Mesodermal cell (in vitro differentiated cells): ENCODE results near the gene PHACTR3.
"Not testable (repeated sequence)": the region's sequence is repeated elsewhere in the genome, so short reads cannot be mapped to it uniquely, and the experiment has no call there.

Source experiments
- H3K27ac ChIP-seq: 2 replicates; pipeline ENCODE4 v1.7.0; 2013; ENCODE audit warnings: mild to moderate bottlenecking, low read depth, low read length, moderate library complexity; ENCODE audit not compliant: severe bottlenecking
- H3K36me3 ChIP-seq: 2 replicates; pipeline ENCODE4 v1.7.1; 2013; ENCODE audit warnings: mild to moderate bottlenecking, low read length, moderate library complexity; ENCODE audit not compliant: control insufficient read depth, insufficient read depth
- H3K4me1 ChIP-seq: one replicate; pipeline ENCODE4 v1.7.1; 2013; ENCODE audit warnings: mild to moderate bottlenecking, low read length; ENCODE audit not compliant: insufficient read depth, control insufficient read depth, poor library complexity, severe bottlenecking
- H3K4me3 ChIP-seq: 2 replicates; pipeline ENCODE4 v1.7.0; 2013; ENCODE audit warnings: low read length, control low read depth, mild to moderate bottlenecking; ENCODE audit not compliant: insufficient read depth, poor library complexity, severe bottlenecking; ENCODE audit errors: extremely low read depth
- H3K9me3 ChIP-seq: 2 replicates; pipeline ENCODE4 v1.7.1; 2013; ENCODE audit warnings: mild to moderate bottlenecking, low read length, moderate library complexity; ENCODE audit not compliant: control insufficient read depth
- WGBS, 2 experiments: methylation state at CpG; one replicate each; pipeline ENCODE4 v1.1.5; 2013; ENCODE audit warnings: missing lambda C conversion rate in 2 of 2; ENCODE audit not compliant: insufficient coverage in 2 of 2; 5-methylcytosine and 5-hydroxymethylcytosine counted together

PHACTR3 gene

GRCh38 chr20:59608871-59609270 lies 4.5 kb downstream of the PHACTR3 start:
- Histone ChIP-seq H3K27ac (no peak overlapping the region), H3K4me3 (no peak overlapping the region), H3K36me3 (no peaks in the 10 kb centered on the region), H3K9me3 (no peaks in the 10 kb centered on the region), H3K4me1 (no peaks in the 10 kb centered on the region)
- 72 to 95% methylated on average over 4 to 5 of the region's 5 CpGs for WGBS, 2 experiments

- 92% methylated on average over 2 of the region's 4 CpGs; no CpG with 5 or more reads in 1 of the 2 experiments for WGBS, 2 experiments
- no peaks in the 10 kb centered on the region for H3K36me3 ChIP-seq
- H3K9me3 ChIP-seq = no peaks in the 10 kb centered on the region
- H3K27ac ChIP-seq = no peak overlapping the region
- no peaks in the 10 kb centered on the region for H3K4me1 ChIP-seq
- no peak overlapping the region for H3K4me3 ChIP-seq
Observed at GRCh38 chr20:59611286-59611685, 6.9 kb downstream of the PHACTR3 start.

GRCh38 chr20:59613861-59614260 lies 9.5 kb downstream of the PHACTR3 start:
- H3K9me3 ChIP-seq = no peaks in the 10 kb centered on the region
- WGBS, 2 experiments = 82 to 100% methylated on average over 2 of the region's 5 CpGs
- no peaks in the 10 kb centered on the region for H3K4me1 ChIP-seq
- no peaks in the 10 kb centered on the region for H3K36me3 ChIP-seq
- H3K4me3 ChIP-seq = no peak overlapping the region
- H3K27ac ChIP-seq = no peak overlapping the region

DNA sequence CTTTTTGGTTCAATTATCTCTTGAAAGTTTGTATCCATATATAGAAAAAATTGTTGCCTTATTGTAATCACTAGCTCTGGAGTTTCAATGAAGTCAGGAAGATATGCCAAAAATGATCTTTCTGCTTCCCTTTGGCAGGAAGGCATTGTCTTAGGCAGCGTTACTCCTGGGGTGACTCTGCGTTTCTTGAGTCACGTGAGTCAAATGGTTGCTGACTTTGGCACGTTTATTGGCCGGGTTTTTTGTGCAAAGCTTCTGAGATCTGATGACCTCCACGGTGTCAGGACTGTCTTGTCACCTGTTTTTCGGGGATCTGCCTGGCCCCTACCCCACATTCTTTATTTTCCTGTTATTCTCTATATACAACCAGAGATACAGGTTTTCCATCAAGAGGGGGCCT lies 10.4 kb downstream of the PHACTR3 start:
- no peaks in the 10 kb centered on the region for H3K9me3 ChIP-seq
- H3K36me3 ChIP-seq = no peaks in the 10 kb centered on the region
- H3K4me3 ChIP-seq = no peak overlapping the region
- H3K4me1 ChIP-seq = no peaks in the 10 kb centered on the region
- H3K27ac ChIP-seq = no peak overlapping the region
- 63 to 73% methylated on average over 6 to 7 of the region's 7 CpGs for WGBS, 2 experiments

DNA sequence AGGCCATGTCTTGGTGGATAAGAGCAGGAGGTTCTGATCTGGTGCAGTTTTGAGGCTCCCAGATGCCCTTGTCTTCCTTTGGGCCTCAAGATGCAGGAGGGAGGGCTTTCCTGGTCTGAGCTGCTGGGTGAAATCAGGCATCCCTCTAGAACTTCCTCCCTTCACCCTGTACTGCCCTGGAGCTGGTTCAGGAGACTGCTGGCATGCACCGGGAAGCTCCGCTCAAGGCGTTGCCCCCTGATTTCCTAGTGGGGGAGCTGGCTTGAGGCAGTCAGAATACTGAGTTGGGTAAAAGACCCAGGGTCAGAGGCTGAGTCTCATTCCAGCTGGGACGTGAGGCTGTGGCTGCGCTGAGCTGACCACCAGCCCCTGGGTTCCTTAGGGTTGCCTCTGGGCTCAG lies 12.0 kb downstream of the PHACTR3 start:
- 68 to 82% methylated on average over 2 to 3 of the region's 5 CpGs for WGBS, 2 experiments
- Histone ChIP-seq H3K4me3 (no peak overlapping the region), H3K9me3 (no peaks in the 10 kb centered on the region), H3K4me1 (no peaks in the 10 kb centered on the region), H3K27ac (no peak overlapping the region), H3K36me3 (no peaks in the 10 kb centered on the region)

- no peak overlapping the region for H3K4me3 ChIP-seq
- 20% methylated on average over 1 of the region's 2 CpGs; no CpG with 5 or more reads in 1 of the 2 experiments for WGBS, 2 experiments
Observed at GRCh38 chr20:59617221-59617620, 12.9 kb downstream of the PHACTR3 start.

DNA sequence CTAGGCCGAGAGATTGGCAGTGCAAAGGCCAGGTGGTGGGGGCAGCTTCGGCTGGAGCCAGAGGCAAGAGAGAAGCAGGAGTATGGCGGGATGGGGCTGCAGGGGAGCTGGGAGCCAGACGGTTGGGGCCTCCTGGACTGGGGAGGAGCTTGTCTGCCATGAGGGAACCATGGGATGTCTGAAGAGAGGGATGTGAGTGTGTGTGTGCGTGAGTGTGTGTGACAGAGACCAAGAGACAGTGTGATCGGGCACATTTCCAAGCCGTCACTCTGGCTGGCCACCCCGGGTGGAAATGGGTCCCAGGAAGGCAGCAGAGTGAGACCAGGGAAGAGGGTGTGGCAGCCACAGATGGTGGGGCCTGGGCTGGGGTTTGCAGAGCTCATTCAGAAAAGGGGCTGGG lies 13.8 kb downstream of the PHACTR3 start:
- H3K36me3 ChIP-seq = no peaks in the 10 kb centered on the region
- no peaks in the 10 kb centered on the region for H3K4me1 ChIP-seq
- no peak overlapping the region for H3K4me3 ChIP-seq
- no peak overlapping the region for H3K27ac ChIP-seq
- WGBS, 2 experiments = 73 to 84% methylated on average over 7 to 8 of the region's 8 CpGs
- no peaks in the 10 kb centered on the region for H3K9me3 ChIP-seq

More at GRCh38 chr20:59617221-59617620, 12.9 kb downstream of the PHACTR3 start:
- no peaks in the 10 kb centered on the region for H3K9me3 ChIP-seq
- no peaks in the 10 kb centered on the region for H3K36me3 ChIP-seq
- H3K27ac ChIP-seq = no peak overlapping the region
- H3K4me1 ChIP-seq = no peaks in the 10 kb centered on the region

- 75 to 76% methylated on average over 3 to 4 of the region's 6 CpGs for WGBS, 2 experiments
- H3K27ac ChIP-seq, H3K36me3 ChIP-seq, H3K4me3 ChIP-seq, H3K4me1 ChIP-seq, H3K9me3 ChIP-seq: not testable (repeated sequence)
Observed at GRCh38 chr20:59618585-59618984, 14.2 kb downstream of the PHACTR3 start.

DNA sequence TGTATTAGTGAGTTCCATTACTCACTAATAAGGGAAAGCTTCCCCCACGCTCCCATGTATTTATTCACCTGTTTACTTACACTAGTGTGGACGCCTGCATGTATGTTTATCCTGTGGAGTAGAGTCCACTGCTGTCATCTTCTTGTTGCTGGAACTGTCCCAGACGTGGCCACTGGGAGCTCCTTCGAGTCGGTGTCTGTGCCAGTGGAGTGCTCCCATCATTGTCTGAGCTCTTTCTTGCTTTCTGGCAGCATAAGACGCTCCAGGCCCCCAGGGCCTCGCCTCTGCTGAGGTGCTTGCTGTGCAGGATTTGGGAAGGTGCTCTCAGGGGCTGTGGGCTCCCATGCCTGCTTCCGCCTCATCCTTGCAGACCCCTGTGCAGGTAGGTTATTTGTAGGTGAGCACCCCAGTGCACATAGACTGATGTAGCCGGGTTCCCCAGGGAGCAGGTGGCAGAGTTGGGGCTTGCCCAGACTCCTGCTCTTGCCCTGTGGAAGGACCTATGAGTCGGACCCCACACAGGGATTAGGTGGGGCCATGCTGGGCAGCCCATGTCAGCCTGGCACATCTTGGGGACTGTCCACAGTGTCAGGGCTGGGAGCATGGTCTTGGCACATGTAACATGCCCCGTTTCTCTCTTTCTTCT lies 16.6 kb downstream of the PHACTR3 start:
- 61 to 65% methylated on average over 8 to 10 of the region's 11 CpGs for WGBS, 2 experiments

DNA sequence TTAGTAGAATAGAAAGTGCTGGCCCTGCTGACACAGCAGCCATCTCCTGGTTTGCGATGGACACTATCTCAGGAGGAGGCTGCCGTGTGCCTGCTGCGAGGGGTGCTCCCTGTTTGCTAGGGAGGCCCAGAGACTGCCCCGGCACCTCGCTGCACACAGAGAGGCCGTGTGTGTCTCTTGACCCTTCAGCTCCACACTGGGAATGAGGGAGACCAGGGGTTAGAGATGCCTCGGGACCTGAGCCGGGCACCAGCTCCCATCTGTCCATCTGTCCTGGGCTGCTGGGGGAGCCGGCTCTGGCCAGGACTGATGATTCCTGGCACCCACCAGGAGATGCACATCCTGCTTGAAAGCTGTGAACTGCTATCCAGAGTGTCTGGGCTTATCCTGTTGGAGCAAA lies 18.2 kb downstream of the PHACTR3 start:
- Histone ChIP-seq H3K27ac (no peak overlapping the region), H3K9me3 (no peaks in the 10 kb centered on the region), H3K4me3 (no peak overlapping the region), H3K36me3 (no peaks in the 10 kb centered on the region), H3K4me1 (no peaks in the 10 kb centered on the region)
- WGBS, 2 experiments = 75 to 83% methylated on average over 8 to 9 of the region's 9 CpGs

More for the DNA sequence above, 16.6 kb downstream of the PHACTR3 start:
- H3K27ac ChIP-seq = no peak overlapping the region
- no peak overlapping the region for H3K4me3 ChIP-seq
- no peaks in the 10 kb centered on the region for H3K36me3 ChIP-seq
- no peaks in the 10 kb centered on the region for H3K9me3 ChIP-seq
- H3K4me1 ChIP-seq = no peaks in the 10 kb centered on the region

DNA sequence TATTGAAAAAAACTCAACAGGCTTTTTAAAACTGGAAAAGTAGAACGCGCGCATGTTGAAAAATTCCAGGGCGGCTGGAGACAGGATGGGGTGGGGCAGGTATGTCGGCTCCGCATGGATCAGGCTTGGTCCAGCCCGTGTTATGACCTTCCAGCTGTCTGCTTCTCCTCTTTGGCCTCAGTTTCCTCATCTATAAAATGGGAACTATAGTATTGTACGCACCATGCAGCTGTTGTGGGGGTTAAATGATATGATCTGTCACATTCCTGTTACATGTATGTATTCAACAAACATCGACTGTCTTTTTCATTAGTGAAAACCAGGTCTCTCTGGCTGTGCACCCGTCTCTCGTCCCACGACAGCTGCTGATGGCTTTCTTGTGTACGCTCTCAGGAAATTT lies 18.8 kb downstream of the PHACTR3 start:
- Histone ChIP-seq H3K4me3 (no peak overlapping the region), H3K36me3 (no peaks in the 10 kb centered on the region), H3K27ac (no peak overlapping the region), H3K9me3 (no peaks in the 10 kb centered on the region), H3K4me1 (no peaks in the 10 kb centered on the region)
- 86 to 96% methylated on average over 6 to 11 of the region's 13 CpGs for WGBS, 2 experiments
